Naive thymus-derived CD4-positive, alpha-beta T cell (primary cell): ENCODE measurements around the gene SAT1. TPM values are rescaled to one million over a fixed set of nuclear protein-coding genes. Genes with fewer than 3 reads are reported as not detected.
"Not testable (repeated sequence)": the region's sequence is repeated elsewhere in the genome, so short reads cannot be mapped to it uniquely, and the experiment has no call there.

Experiments used
- ATAC-seq: fragments of 150-1000 bp; cut with Tn5 transposase; 2 replicates; pipeline ENCODE4 v1.10.0; 2021; ENCODE audit warnings: mild to moderate bottlenecking, moderate library complexity
- CTCF ChIA-PET: fragments of 350-600 bp; sonication (Branson Sonifier 250); formaldehyde crosslinking; loops from one replicate; lab custom pipeline; 2021; ENCODE audit warnings: antibody characterized with exemption; lab: Charles Lee
- POLR2A ChIA-PET: fragments of 350-600 bp; sonication (Branson Sonifier 250); formaldehyde crosslinking; loops from one replicate; lab custom pipeline; 2021; ENCODE audit warnings: antibody characterized with exemption, inconsistent platforms; lab: Charles Lee
- DNase-seq, 9 donors: peaks; one replicate each; pipeline versions ENCODE4 v3.0.0 to v3.0.0-alpha.2; 2020 to 2022; ENCODE audit warnings: mixed read lengths in 1 of 9
- H3K27ac ChIP-seq: one replicate; pipeline ENCODE4 v1.7.0; 2013; ENCODE audit warnings: mild to moderate bottlenecking, low read depth, low read length, moderate library complexity
- H3K27me3 ChIP-seq, 2 donors: one replicate each; pipeline ENCODE4 v1.7.0; 2013; ENCODE audit warnings: low read length in 2 of 2, mild to moderate bottlenecking in 2 of 2, moderate library complexity in 2 of 2; ENCODE audit not compliant: control insufficient read depth in 2 of 2, insufficient read depth in 2 of 2
- H3K36me3 ChIP-seq, 3 experiments: 1 replicate in 2 of 3; 2 replicates in 1 of 3; pipeline ENCODE4 v1.7.0; 2013; ENCODE audit warnings: low read length in 3 of 3, mild to moderate bottlenecking in 3 of 3, moderate library complexity in 1 of 3; ENCODE audit not compliant: insufficient read depth in 3 of 3, control insufficient read depth in 2 of 3
- H3K4me1 ChIP-seq, 2 donors: one replicate each; pipeline ENCODE4 v1.7.0; 2013; ENCODE audit warnings: low read length in 2 of 2, mild to moderate bottlenecking in 2 of 2, moderate library complexity in 1 of 2; ENCODE audit not compliant: control insufficient read depth in 2 of 2, insufficient read depth in 2 of 2
- H3K4me3 ChIP-seq: 2 replicates; pipeline ENCODE4 v1.7.0; 2013; ENCODE audit warnings: mild to moderate bottlenecking, low read length
- H3K9me3 ChIP-seq, 3 experiments: 1 replicate in 2 of 3; 2 replicates in 1 of 3; pipeline ENCODE4 v1.7.0; 2013; ENCODE audit warnings: low read length in 3 of 3; ENCODE audit not compliant: control insufficient read depth in 2 of 3
- H3K27ac Mint-ChIP-seq, 9 donors: one replicate each; pipeline ENCODE4 v1.8.0; 2020 to 2022; ENCODE audit warnings: mixed read lengths in 9 of 9, mild to moderate bottlenecking in 8 of 9, moderate library complexity in 5 of 9, inconsistent platforms in 2 of 9
- H3K27me3 Mint-ChIP-seq, 5 donors: one replicate each; pipeline ENCODE4 v1.8.0; 2021 to 2022; ENCODE audit warnings: mixed read lengths in 5 of 5, mild to moderate bottlenecking in 1 of 5
- H3K36me3 Mint-ChIP-seq, 5 donors: one replicate each; pipeline ENCODE4 v1.8.0; 2020 to 2022; ENCODE audit warnings: mixed read lengths in 5 of 5, mild to moderate bottlenecking in 3 of 5, inconsistent platforms in 1 of 5
- H3K4me1 Mint-ChIP-seq, 7 donors: one replicate each; pipeline ENCODE4 v1.8.0; 2020 to 2022; ENCODE audit warnings: mixed read lengths in 7 of 7, mild to moderate bottlenecking in 3 of 7, inconsistent platforms in 1 of 7
- H3K4me3 Mint-ChIP-seq, 10 donors: one replicate each; pipeline ENCODE4 v1.8.0; 2020 to 2022; ENCODE audit warnings: mild to moderate bottlenecking in 10 of 10, mixed read lengths in 10 of 10, moderate library complexity in 6 of 10, inconsistent platforms in 2 of 10
- H3K9me3 Mint-ChIP-seq, 11 donors: one replicate each; pipeline ENCODE4 v1.8.0; 2020 to 2022; ENCODE audit warnings: mixed read lengths in 11 of 11, mild to moderate bottlenecking in 4 of 11, inconsistent platforms in 1 of 11, moderate library complexity in 1 of 11
- intact Hi-C, 2 donors: fragments of 100-400 bp; cut with micrococcal nuclease; formaldehyde crosslinking; loops; one replicate each; pipeline ENCODE4 v1.15.1; 2023
- polyA plus RNA-seq, 2 donors: library from polyadenylated mRNA; unstranded; fragments of 300-500 nt; fragmentation: Illumina TruSeq; gene quantifications; one replicate each; pipeline ENCODE4 v1.2.3, GENCODE V29; 2021
- total RNA-seq, 6 experiments: library from RNA in 5 of 6; stranded (reverse) in 5 of 6; gene quantifications; 1 replicate in 5 of 6; 2 replicates in 1 of 6; pipeline ENCODE4 v1.2.3 and lab custom pipeline; 2021 to 2026

The SAT1 gene
- total and polyA plus RNA-seq, 7 experiments from 2014 or later: 67.9 to 1,059 (median 124) TPM

DNA sequence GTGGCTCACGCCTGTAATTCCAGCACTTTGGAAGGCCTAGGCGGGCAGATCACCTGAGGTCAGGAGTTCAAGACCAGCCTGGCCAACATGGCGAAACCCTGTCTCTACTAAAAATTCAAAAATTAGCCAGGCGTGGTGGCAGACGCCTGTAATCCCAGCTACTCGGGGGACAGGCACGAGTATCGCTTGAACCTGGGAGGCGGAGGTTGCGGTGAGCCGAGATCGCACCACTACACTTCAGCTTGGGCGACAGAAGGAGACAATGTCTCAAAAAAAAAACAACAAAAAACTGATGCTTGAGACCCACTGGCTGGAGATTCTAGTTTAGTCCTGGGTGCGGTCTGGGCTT is 39.4 kb upstream of the SAT1 start:
- CTCF ChIA-PET, H3K9me3 Mint-ChIP-seq, H3K9me3 ChIP-seq, H3K36me3 Mint-ChIP-seq, H3K27me3 ChIP-seq, H3K36me3 ChIP-seq, H3K27me3 Mint-ChIP-seq, DNase-seq, ATAC-seq: not testable (repeated sequence)
- Mint-ChIP-seq H3K27ac (peak overlapping the region in 8 of 9 donors; percentile 30 to 90 (median 68)), H3K4me1 (peaks cover 13 to 36% (median 18%) of the 10 kb centered on the region in 7 donors), H3K4me3 (peak overlapping the region; percentile 77 to 91 (median 84))
- POLR2A ChIA-PET: interaction anchor here (1.8 kb wide), 1 partner anchor 158 kb away, joined by 5 read pairs; no protein-coding TSS in a partner anchor
- Histone ChIP-seq H3K27ac (peak overlapping the region; percentile 49), H3K4me3 (peak overlapping the region; percentile 75), H3K4me1 (peaks cover 0 to 14% of the 10 kb centered on the region in 2 donors)
- intact Hi-C loops: loop anchor here (1.0 to 5.0 kb wide), 5 partner anchors 30 to 311 kb away; partner anchors contain the start of genes EIF2S3 (in 1 of the 2), PRDX4 (in 1 of the 2) and SAT1 (in 1 of the 2)

DNA sequence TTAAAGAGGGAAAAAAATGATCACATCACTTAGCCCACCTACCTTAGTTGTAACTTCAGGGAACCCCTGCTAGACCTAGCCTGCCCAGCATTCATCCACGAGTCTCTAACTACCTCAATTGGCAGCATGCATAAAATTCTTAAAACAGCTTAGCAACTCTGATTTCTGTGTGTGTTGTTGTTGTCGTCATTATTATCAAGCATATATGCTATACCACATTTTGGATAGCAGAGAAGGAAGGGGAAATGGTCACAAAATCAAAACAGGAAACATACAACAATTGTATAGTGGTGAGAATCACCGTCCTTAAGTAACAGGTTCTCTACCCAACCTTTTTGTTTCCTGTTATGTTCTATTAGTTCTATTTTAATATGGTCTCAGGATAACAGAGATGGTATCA is 37.2 kb upstream of the SAT1 start:
- peak overlapping the region in 2 of 10 donors; percentile 16 to 64 for H3K4me3 Mint-ChIP-seq

DNA sequence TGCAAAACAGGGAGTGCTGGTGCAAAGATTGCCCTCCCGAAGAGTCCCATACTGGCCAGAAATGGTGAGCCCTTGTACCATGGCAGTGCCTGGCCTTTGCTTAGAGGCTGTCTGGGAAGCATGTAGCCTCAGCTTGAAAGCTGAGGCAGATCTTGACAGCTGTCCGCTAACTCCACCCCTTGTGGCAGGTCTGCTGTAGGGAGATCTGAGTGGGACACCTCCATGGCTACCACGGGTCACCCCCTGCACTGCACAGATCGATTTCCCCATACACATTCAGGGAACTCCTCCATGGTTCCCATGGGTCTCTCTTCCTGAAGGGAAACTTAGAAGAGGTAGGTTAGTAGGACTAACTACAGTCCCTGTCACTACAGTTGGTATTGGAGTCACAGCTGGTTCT is 33.8 kb upstream of the SAT1 start:
- peak overlapping the region in 1 of 9 donors; percentile 49 for H3K27ac Mint-ChIP-seq
- no peaks in the 10 kb centered on the region for H3K27me3 Mint-ChIP-seq
- Histone ChIP-seq H3K27ac (no peak overlapping the region), H3K36me3 (no peaks in the 10 kb centered on the region), H3K4me3 (no peak overlapping the region), H3K4me1 (peaks cover 0 to 7% of the 10 kb centered on the region in 2 donors), H3K27me3 (no peaks in the 10 kb centered on the region), H3K9me3 (no peaks in the 10 kb centered on the region)
- DNase-seq (no peak), ATAC-seq (no peak)
- intact Hi-C loops: no loop called here
- H3K9me3 Mint-ChIP-seq: peaks cover 0 to 2% (median 0%) of the 10 kb centered on the region in 11 donors
- H3K36me3 Mint-ChIP-seq: no peaks in the 10 kb centered on the region
- ChIA-PET POLR2A (no interaction called here), CTCF (no interaction called here)
- H3K4me3 Mint-ChIP-seq: no peak overlapping the region
- peaks cover 0 to 15% (median 8%) of the 10 kb centered on the region in 7 donors for H3K4me1 Mint-ChIP-seq

More for the DNA sequence above, 37.2 kb upstream of the SAT1 start:
- Mint-ChIP-seq H3K27ac (peak overlapping the region in 3 of 9 donors; percentile 42 to 83 (median 47)), H3K4me1 (peaks cover 9 to 29% (median 18%) of the 10 kb centered on the region in 7 donors), H3K27me3 (no peaks in the 10 kb centered on the region), H3K9me3 (peaks cover 0 to 3% (median 0%) of the 10 kb centered on the region in 11 donors), H3K36me3 (no peaks in the 10 kb centered on the region)
- peaks cover 0 to 14% of the 10 kb centered on the region in 2 donors for H3K4me1 ChIP-seq
- POLR2A ChIA-PET: no interaction called here
- no peak overlapping the region for H3K4me3 ChIP-seq
- H3K9me3 ChIP-seq: no peaks in the 10 kb centered on the region
- intact Hi-C loops: loop anchor here in 1 of 2 donors (2.0 kb wide), 1 partner anchor 161 kb away; the partner anchor contains the start of gene APOO
- CTCF ChIA-PET: no interaction called here
- DNase-seq: peak in 2 of 9 donors; percentile 1 to 26
- no peaks in the 10 kb centered on the region for H3K36me3 ChIP-seq
- H3K27ac ChIP-seq: no peak overlapping the region
- H3K27me3 ChIP-seq: no peaks in the 10 kb centered on the region
- ATAC-seq: peak; percentile 36

DNA sequence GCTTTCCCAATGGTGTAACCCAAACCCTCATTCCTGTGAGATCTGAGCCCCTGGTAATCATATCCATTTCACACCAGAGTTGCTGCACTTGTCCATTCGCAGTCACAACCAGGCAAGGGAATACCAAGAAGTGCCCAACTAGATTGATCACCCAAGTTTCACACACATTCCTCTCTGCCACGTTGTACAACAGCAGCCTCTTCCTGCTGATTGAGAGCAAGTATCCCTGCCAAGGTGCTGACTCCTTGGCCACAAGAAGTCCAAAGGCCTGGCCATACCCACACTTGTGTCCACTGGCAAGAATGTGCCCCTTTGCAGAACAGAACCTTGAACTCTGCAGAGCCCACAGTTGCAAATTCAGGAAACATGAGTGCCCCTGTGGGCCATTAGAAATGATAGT is 33.4 kb upstream of the SAT1 start:
- intact Hi-C loops: no loop called here
- Mint-ChIP-seq H3K4me3 (no peak overlapping the region), H3K4me1 (peaks cover 0 to 12% (median 8%) of the 10 kb centered on the region in 7 donors), H3K36me3 (no peaks in the 10 kb centered on the region), H3K9me3 (peaks cover 0 to 2% (median 0%) of the 10 kb centered on the region in 11 donors), H3K27ac (no peak overlapping the region), H3K27me3 (no peaks in the 10 kb centered on the region)
- DNase-seq: no peak
- Histone ChIP-seq H3K9me3 (no peaks in the 10 kb centered on the region), H3K27ac (no peak overlapping the region), H3K4me1 (peaks cover 0 to 7% of the 10 kb centered on the region in 2 donors), H3K4me3 (no peak overlapping the region), H3K27me3 (no peaks in the 10 kb centered on the region), H3K36me3 (no peaks in the 10 kb centered on the region)
- no peak for ATAC-seq
- POLR2A ChIA-PET: no interaction called here
- CTCF ChIA-PET: interaction anchor here (2.0 kb wide), 1 partner anchor 152 kb away, joined by 5 read pairs; no protein-coding TSS in a partner anchor

DNA sequence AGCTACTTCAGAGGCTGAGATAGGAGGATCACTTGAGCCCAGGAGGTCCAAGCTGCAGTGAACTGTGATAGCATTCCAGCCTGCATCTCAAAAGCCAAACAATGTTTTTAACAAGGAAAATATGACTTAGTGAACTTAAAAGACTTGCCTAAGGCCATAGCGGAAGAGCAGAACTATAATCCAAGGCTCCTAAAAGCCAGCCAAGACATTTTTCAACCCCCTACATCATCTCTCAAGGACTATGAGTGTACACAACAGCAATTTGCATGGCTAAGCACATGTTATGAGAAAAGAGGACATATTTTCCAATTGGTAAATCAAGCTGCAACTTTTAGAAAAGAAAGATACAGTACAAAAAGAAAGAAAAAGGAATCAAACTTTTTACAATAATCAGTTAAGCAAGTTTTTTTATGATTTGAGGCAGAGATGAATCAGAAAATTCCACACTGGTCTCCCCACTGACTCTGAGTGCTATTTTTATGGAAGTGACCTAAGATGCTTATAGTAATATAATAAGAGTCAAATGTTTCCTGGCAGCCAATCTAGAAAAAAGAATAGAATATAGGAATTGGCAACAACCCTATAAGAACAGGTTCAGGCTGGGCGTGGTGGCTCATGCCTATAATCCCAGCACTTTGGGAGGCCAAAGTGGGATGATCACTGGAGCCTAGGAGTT is 30.1 kb upstream of the SAT1 start:
- no peaks in the 10 kb centered on the region for H3K27me3 ChIP-seq
- POLR2A ChIA-PET: no interaction called here
- no peaks in the 10 kb centered on the region for H3K9me3 ChIP-seq
- H3K4me3 ChIP-seq: no peak overlapping the region
- H3K36me3 ChIP-seq: no peaks in the 10 kb centered on the region
- no peak overlapping the region for H3K27ac Mint-ChIP-seq
- intact Hi-C loops: no loop called here
- no peak overlapping the region for H3K4me3 Mint-ChIP-seq
- no peaks in the 10 kb centered on the region for H3K36me3 Mint-ChIP-seq
- no peaks in the 10 kb centered on the region for H3K4me1 ChIP-seq
- ATAC-seq: no peak
- CTCF ChIA-PET: interaction anchor here (1.2 kb wide), 1 partner anchor 148 kb away, joined by 3 read pairs; no protein-coding TSS in a partner anchor
- DNase-seq: no peak
- H3K4me1 Mint-ChIP-seq: peaks cover 0 to 6% (median 0%) of the 10 kb centered on the region in 7 donors
- no peaks in the 10 kb centered on the region for H3K27me3 Mint-ChIP-seq
- peaks cover 0 to under 1% (median 0%) of the 10 kb centered on the region in 11 donors for H3K9me3 Mint-ChIP-seq
- H3K27ac ChIP-seq: no peak overlapping the region

DNA sequence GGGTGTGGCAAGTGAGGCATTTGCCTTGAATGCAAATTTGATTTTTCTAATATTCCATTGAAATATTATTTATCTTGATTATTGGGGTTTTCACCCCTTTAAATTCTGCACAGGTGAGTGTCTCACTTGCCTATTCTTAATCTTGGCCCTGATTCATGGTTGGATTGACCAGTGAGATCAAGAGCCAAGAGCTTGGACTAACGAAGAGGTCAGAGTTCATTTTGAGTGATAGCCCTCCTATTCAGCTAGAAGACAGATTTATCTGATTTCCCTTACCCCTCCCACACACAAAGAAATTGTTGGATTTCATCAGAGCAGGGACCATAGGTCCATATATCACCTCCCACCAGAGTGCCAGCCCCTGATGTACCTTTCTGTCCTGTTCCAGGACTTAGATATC is 28.3 kb upstream of the SAT1 start:
- Mint-ChIP-seq H3K27me3 (no peaks in the 10 kb centered on the region), H3K9me3 (no peaks in the 10 kb centered on the region), H3K4me3 (no peak overlapping the region), H3K4me1 (peaks cover 0 to 6% (median 0%) of the 10 kb centered on the region in 7 donors), H3K27ac (no peak overlapping the region), H3K36me3 (no peaks in the 10 kb centered on the region)
- ATAC-seq (no peak), DNase-seq (no peak)
- intact Hi-C loops: no loop called here
- no peak overlapping the region for H3K4me3 ChIP-seq
- no peaks in the 10 kb centered on the region for H3K4me1 ChIP-seq
- H3K27ac ChIP-seq: no peak overlapping the region
- no peaks in the 10 kb centered on the region for H3K27me3 ChIP-seq
- CTCF ChIA-PET: no interaction called here
- POLR2A ChIA-PET: interaction anchor here (1.0 kb wide), 1 partner anchor 28 kb away, joined by 3 read pairs; the partner anchor contains the start of gene SAT1
- no peaks in the 10 kb centered on the region for H3K36me3 ChIP-seq
- no peaks in the 10 kb centered on the region for H3K9me3 ChIP-seq
